Activated gamma-delta T cell (primary cell): ENCODE data around the gene EFHD2.
"Not testable (repeated sequence)": the region's sequence is repeated elsewhere in the genome, so short reads cannot be mapped to it uniquely, and the experiment has no call there.

ENCODE experiments used
- DNase-seq: peaks from one replicate; lab custom pipeline; 2025; lab: John Stamatoyannopoulos, UW
- total RNA-seq, 2 donors: gene quantifications; one replicate each; lab custom pipeline; 2026; lab: John Stamatoyannopoulos, UW

EFHD2 gene, protein sequence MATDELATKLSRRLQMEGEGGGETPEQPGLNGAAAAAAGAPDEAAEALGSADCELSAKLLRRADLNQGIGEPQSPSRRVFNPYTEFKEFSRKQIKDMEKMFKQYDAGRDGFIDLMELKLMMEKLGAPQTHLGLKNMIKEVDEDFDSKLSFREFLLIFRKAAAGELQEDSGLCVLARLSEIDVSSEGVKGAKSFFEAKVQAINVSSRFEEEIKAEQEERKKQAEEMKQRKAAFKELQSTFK
- total RNA-seq, result 62.9 to 149 reads per million in 2 donors

DNA sequence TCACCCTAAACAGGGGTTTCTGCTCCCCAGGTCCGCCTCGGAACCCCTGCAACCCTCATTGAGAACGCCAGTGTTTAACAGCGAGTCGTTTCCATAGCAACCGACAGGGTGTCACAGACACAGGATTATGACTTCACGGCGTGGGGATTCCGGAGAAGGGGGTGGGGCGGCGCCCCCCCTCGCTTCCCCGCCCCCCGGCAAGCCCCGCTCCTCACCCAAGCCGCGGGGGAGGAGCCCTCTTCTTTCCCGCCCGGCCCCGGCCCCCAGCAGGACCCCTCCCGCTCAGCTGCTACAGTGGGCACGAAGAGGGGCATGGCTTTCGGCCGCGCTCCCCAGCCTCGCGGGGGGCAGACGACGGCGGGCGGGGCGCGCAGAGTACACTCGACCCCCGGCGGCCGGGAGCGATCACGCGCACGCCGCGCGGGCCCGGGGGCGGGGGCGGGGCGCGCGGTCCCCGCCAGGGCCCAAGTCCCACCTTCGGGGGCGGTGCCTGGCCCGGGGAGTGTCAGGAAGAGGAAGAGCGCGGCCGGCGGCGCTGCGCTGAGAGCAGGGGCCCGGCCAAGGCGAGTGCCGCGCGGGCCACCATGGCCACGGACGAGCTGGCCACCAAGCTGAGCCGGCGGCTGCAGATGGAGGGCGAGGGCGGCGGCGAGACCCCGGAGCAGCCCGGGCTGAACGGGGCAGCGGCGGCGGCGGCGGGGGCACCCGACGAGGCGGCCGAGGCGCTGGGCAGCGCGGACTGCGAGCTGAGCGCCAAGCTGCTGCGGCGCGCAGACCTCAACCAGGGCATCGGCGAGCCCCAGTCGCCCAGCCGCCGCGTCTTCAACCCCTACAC is at the start of gene EFHD2:
EFHD2 (plus strand) TSS at position 501 of the 835 bp plus-strand sequence; CDS start at position 585, 84 bp downstream.
- peak; percentile 87 for DNase-seq

DNA sequence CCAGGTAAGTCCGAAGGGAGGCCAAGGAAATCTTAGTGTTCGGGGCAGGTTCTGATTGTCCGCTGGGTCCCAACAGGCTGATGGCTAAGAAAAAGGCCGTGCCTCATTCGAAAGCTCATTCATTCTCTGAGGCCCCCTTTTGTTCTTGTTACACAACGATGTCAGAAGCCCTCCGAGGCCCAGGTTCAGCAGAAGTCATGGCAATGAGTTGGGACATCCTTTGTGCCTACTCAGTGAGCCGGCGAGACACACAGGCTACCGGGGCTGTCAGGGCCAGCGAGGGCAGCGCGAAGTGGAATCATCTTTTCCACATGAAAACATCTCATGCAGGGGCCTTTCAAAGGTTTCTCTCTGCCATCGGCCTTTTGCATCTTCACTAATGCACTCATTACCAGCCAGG is 49.0 kb upstream of the EFHD2 start:
- no peak for DNase-seq

- DNase-seq, result no peak
Measured at GRCh38 chr1:15362096-15362736, 47.5 kb upstream of the EFHD2 start.

- no peak for DNase-seq
Measured at GRCh38 chr1:15362737-15363128, 47.0 kb upstream of the EFHD2 start.

- DNase-seq, result no peak
Measured at GRCh38 chr1:15364740-15365139, 44.9 kb upstream of the EFHD2 start.

DNA sequence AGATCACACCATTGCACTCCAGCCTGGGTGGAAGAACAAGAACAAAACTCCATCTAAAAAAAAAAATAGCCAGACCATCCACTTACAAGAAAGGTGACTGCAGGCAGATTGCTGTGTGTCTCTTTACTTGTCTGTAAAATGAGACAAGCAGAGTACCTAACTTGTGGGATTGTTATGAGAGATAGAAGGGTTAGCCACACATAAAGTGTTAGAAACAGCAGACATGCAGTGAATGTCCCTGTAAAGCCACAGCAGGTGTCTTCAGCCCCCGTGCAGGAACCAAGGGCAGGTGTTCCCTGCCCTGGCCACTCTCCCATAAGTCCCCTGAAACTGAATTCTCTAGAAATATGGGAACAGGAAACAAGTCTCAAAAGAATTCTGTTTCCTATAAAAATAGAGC is 40.8 kb upstream of the EFHD2 start:
- DNase-seq, result no peak

- no peak for DNase-seq
Measured at GRCh38 chr1:15370268-15370667, 39.4 kb upstream of the EFHD2 start.

- DNase-seq, result no peak
Measured at GRCh38 chr1:15370781-15371520, 38.7 kb upstream of the EFHD2 start.

GRCh38 chr1:15371610-15372545 is 37.8 kb upstream of the EFHD2 start:
- DNase-seq, result no peak

- no peak for DNase-seq
Measured at GRCh38 chr1:15378729-15379128, 31.0 kb upstream of the EFHD2 start.

DNA sequence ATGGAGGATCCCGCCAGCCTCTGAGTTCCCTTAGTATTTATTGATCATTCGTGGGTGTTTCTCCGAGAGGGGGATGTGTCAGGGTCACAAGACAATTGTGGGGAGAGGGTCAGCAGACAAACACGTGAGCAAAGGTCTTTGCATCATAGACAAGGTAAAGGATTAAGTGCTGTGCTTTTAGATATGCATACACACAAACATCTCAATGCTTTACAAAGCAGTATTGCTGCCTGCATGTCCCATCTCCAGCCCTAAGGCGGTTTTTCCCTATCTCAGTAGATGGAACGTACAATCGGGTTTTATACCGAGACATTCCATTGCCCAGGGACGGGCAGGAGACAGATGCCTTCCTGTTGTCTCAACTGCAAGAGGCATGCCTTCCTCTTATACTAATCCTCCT is 30.5 kb upstream of the EFHD2 start:
- not testable (repeated sequence) for DNase-seq

DNA sequence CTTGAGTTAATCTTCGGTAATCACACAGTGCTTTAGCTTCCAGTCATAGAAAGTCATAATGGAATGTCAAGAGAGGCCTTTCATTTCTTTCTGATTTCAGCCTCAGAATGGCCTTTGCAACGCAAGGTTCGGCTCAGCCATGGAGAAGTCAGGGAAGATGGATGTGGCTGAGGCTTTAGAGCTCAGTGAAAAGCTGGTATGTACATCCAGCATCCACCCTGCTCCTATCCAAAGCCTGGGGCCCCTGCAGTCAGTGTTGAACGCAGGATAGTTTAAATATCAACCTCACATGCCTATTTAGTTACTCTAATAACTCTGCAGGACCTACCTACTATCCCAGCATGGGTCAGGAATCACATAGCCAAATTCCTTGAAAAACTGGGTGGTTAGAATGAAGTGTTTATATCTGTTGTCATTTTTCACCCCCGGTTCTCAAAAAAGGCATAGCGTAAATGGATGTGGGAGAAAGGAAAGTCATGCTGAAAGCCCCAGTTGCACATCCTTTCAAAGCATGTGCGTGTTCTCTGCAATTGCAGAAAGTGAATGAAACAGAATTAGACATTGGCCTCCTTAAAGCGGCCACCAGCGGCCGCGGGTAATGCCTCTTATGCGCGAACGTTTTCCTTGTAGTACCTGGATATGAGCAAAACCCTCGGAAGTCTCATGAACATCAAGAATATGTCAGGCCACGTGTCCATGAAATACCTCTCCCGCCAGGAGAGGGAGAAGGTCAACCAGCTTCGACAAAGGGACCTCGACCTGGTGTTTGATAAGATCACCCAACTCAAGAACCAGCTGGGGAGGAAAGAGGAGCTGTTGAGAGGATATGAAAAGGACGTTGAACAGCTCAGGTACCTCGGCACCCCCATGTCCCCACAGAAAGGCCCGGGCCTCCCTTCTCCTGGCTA is 28.8 kb upstream of the EFHD2 start:
- no peak for DNase-seq

DNA sequence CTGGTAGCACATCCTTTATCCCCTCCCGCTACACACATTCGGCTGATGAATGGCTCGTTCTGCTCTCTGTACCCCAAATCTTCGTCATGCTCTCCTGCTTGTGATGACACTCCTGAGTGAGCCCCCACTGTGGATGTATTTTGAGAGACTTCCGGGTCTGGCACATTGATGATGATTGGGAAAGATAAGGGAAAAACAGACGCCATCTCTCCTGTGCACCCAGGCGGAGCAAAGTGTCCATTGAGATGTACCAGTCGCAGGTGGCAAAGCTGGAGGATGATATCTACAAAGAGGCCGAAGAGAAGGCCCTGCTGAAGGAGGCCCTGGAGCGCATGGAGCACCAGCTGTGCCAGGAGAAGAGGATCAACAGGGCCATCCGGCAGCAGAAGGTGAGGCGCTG is 27.9 kb upstream of the EFHD2 start:
- DNase-seq, result no peak

- DNase-seq, result no peak
Measured at GRCh38 chr1:15382601-15383518, 26.8 kb upstream of the EFHD2 start.

- no peak for DNase-seq
Measured at GRCh38 chr1:15383810-15384209, 25.9 kb upstream of the EFHD2 start.

GRCh38 chr1:15384301-15384901 is 25.3 kb upstream of the EFHD2 start:
- no peak for DNase-seq

DNA sequence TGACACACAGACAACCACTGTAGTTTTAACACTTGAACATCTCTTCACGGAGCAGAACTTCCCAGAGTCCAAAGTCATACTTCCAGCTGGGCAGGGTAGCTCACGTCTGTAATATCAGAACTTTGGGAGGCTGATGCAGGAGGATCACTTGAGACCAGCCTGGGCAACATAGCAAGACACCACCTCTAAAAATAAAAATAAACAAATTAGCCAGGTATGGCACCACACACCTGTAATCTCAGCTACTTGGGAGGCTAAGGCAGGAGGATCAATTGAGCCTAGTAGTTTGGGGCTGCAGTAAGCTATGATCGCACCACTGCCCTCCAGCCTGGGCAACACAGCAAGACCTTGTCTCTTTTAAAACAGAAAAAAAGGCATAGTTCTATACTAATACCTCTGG is 24.3 kb upstream of the EFHD2 start:
- DNase-seq, result no peak

- DNase-seq, result no peak
Measured at GRCh38 chr1:15386164-15386749, 23.4 kb upstream of the EFHD2 start.
